Measurements from ENCODE around the gene RTN3. TPM values are rescaled to one million over a fixed set of nuclear protein-coding genes. Genes with fewer than 3 reads are reported as not detected.
A peak's percentile ranks its signal among the peaks of the same experiment; 100 is the strongest.

The RTN3 gene
- total and polyA plus RNA-seq, 9 of the 15 experiments (the other 6 are each of a cell fraction or from before 2014, with no cell fraction given): 41.6 to 169 (median 93.5) TPM

DNA sequence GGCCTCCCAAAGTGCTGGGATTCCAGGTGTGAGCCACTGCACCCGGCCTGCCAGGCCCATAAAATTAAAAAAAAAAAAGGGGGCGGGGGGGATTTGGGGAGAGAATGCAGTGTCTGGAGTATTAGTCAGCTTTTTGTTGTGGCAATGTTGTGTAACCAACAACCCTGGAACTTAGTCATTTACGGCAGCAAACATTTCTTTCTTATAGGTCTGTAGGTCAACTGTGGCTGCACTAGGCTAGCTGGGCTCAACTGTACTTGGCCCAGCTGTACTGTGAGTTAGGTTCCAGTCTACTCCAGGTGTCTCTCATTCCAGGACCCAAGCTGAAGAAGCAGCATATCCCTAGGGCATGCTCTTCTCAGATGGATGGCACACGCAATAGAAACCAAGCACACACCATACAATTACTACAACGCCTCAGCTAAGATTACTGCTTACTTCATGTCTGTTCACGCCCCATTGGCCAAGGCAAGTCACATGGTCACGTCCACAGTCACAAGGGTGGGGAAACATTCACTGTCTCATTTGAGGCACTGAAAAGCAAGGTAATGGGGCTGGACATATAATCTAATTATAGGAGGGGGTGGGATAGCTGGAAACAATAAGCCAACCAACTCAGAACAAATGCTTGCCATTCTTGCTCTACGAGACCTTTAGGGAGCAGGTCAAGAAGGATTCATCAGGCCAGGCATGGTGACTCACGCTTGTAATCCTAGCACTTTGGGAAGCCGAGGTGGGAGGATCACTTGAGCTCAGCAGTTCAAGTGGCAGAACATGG, 121.5 kb downstream of the RTN3 start (continued):
- TF ChIP-seq, protein P1, sequence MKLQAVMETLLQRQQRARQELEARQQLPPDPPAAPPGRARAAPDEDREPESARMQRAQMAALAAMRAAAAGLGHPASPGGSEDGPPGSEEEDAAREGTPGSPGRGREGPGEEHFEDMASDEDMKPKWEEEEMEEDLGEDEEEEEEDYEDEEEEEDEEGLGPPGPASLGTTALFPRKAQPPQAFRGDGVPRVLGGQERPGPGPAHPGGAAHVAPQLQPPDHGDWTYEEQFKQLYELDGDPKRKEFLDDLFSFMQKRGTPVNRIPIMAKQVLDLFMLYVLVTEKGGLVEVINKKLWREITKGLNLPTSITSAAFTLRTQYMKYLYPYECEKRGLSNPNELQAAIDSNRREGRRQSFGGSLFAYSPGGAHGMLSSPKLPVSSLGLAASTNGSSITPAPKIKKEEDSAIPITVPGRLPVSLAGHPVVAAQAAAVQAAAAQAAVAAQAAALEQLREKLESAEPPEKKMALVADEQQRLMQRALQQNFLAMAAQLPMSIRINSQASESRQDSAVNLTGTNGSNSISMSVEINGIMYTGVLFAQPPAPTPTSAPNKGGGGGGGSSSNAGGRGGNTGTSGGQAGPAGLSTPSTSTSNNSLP (IDR thresholded peaks at IDR 0.05; ENCODE audit: borderline replicate concordance, low read depth, low read length): peak; percentile 13; the same call in 1 of the 2 replicates
- TF ChIP-seq L3MBTL2 (IDR thresholded peaks at IDR 0.05): peak; percentile 95
- TF ChIP-seq, protein P2, sequence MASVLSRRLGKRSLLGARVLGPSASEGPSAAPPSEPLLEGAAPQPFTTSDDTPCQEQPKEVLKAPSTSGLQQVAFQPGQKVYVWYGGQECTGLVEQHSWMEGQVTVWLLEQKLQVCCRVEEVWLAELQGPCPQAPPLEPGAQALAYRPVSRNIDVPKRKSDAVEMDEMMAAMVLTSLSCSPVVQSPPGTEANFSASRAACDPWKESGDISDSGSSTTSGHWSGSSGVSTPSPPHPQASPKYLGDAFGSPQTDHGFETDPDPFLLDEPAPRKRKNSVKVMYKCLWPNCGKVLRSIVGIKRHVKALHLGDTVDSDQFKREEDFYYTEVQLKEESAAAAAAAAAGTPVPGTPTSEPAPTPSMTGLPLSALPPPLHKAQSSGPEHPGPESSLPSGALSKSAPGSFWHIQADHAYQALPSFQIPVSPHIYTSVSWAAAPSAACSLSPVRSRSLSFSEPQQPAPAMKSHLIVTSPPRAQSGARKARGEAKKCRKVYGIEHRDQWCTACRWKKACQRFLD (CRISPR knock-in tag; IDR thresholded peaks at IDR 0.05): peak; percentile 72; the same call in 1 of the 2 replicates
- no peak for TF ChIP-seq ATF1 (CRISPR knock-in tag; IDR thresholded peaks at IDR 0.05)
- peak; percentile 46; the same call in 1 of the 2 replicates for TF ChIP-seq ATF1 (tag; IDR thresholded peaks at IDR 0.05)
- TF ChIP-seq, protein P3, sequence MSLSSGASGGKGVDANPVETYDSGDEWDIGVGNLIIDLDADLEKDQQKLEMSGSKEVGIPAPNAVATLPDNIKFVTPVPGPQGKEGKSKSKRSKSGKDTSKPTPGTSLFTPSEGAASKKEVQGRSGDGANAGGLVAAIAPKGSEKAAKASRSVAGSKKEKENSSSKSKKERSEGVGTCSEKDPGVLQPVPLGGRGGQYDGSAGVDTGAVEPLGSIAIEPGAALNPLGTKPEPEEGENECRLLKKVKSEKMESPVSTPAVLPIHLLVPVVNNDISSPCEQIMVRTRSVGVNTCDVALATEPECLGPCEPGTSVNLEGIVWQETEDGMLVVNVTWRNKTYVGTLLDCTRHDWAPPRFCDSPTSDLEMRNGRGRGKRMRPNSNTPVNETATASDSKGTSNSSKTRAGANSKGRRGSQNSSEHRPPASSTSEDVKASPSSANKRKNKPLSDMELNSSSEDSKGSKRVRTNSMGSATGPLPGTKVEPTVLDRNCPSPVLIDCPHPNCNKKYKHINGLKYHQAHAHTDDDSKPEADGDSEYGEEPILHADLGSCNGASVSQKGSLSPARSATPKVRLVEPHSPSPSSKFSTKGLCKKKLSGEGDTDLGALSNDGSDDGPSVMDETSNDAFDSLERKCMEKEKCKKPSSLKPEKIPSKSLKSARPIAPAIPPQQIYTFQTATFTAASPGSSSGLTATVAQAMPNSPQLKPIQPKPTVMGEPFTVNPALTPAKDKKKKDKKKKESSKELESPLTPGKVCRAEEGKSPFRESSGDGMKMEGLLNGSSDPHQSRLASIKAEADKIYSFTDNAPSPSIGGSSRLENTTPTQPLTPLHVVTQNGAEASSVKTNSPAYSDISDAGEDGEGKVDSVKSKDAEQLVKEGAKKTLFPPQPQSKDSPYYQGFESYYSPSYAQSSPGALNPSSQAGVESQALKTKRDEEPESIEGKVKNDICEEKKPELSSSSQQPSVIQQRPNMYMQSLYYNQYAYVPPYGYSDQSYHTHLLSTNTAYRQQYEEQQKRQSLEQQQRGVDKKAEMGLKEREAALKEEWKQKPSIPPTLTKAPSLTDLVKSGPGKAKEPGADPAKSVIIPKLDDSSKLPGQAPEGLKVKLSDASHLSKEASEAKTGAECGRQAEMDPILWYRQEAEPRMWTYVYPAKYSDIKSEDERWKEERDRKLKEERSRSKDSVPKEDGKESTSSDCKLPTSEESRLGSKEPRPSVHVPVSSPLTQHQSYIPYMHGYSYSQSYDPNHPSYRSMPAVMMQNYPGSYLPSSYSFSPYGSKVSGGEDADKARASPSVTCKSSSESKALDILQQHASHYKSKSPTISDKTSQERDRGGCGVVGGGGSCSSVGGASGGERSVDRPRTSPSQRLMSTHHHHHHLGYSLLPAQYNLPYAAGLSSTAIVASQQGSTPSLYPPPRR (CRISPR knock-in tag; IDR thresholded peaks at IDR 0.05; ENCODE audit: borderline replicate concordance): no peak
- TF ChIP-seq ZNF24 (IDR thresholded peaks at IDR 0.05): 0 out of 2 replicates have a peak, but pooled peaks have one; percentile 32
- TF ChIP-seq RAD51 (IDR thresholded peaks at IDR 0.05; ENCODE audit: borderline replicate concordance, low read depth): peak; percentile 94
- no peak for TF ChIP-seq FOXA1 (IDR thresholded peaks at IDR 0.05; ENCODE audit: borderline replicate concordance)
- 0 out of 2 replicates have a peak, but pooled peaks have one; percentile 30 for TF ChIP-seq DMBX1 (CRISPR knock-in tag; IDR thresholded peaks at IDR 0.05; ENCODE audit: borderline replicate concordance)
- no peak for TF ChIP-seq NR4A1 (CRISPR knock-in tag; IDR thresholded peaks at IDR 0.05)
- no peak for TF ChIP-seq NR4A1 (tag; IDR thresholded peaks at IDR 0.05)
- 0 out of 2 replicates have a peak, but pooled peaks have one; percentile 39 for TF ChIP-seq PYGO2 (tag; IDR thresholded peaks at IDR 0.05)
- 0 out of 2 replicates have a peak, but pooled peaks have one; percentile 21 for TF ChIP-seq SMAD4 (CRISPR knock-in tag; conservative IDR thresholded peaks at IDR 0.05)
- TF ChIP-seq, protein P4, sequence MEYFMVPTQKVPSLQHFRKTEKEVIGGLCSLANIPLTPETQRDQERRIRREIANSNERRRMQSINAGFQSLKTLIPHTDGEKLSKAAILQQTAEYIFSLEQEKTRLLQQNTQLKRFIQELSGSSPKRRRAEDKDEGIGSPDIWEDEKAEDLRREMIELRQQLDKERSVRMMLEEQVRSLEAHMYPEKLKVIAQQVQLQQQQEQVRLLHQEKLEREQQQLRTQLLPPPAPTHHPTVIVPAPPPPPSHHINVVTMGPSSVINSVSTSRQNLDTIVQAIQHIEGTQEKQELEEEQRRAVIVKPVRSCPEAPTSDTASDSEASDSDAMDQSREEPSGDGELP (CRISPR knock-in tag; IDR thresholded peaks at IDR 0.05; ENCODE audit: borderline replicate concordance): 0 out of 2 replicates have a peak, but pooled peaks have one; percentile 41

All from K562 (cell line).